DMS53 (cell line): ENCODE results near the gene IFNLR1.
A peak's percentile ranks its signal among the peaks of the same experiment; 100 is the strongest.

ENCODE experiments used
- DNase-seq: peaks from one replicate; lab custom pipeline; 2025; lab: John Stamatoyannopoulos, UW

The IFNLR1 gene

DNA sequence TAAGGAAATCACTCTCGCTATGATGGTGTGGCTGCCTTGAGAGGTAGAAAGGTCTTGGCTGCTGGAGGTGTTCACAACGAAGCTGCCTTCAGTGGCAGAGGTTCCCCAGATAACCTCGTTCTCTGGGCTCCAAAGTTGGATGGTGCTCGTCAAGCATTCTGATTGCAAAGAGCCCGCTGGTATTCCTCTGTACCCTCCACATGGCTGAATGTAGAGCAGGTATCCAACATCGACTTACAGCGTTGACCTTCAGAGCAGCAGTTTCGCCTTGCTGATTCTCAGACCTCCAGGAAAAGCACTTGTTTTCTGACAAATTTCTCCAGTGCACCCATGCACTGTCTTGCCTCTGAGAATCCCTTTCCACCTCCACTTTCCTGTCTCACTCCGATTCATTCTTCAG, 39.9 kb downstream of the IFNLR1 start:
- no peak for DNase-seq

DNA sequence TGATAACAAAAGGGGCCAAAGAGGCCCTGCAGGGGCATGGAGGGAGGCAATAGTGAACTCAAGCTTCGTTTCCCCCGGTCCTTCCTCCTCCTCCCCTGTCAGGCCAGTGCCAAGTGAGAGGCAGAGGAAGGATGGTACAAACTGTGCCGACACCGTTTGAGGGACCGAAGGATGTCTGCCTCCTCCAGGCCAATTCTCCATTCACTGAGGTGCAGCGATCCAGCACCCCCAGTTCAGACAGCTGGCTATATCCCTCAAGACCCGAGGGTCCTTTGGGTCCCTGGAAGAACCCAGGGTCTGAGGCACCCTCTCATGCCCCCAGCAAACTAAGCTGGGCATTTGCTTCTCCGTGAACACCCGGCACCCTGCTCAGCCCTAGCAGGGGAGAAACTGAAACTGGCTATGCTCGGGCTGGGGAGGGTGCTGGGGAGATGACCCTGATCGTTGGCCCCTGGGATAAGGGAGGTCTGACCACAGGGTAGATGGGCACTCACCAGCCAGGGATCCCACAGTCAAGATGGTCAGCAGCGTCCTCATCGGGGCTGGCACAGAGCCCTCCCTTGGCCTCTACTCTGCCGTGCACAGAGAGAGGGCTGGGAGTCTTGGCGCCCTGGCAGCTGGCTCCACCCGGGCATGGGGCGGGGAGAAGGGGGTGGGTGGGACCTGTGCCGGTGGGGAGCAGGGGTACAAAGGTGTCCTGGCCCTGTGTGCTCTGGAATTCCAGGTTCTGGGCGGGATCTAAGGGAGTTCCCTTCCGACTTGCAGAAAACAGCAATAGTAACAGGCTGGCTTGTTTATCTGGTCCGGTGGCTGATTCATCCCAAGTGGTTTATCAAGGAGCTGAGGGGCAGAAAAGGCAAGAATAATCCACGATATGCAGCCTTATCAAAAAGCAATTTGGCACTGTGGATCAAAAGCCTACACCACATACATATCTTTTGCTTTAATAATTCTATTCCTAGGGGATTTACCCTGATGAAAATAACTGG, 44.2 kb downstream of the IFNLR1 start, which contains the start of gene IL22RA1:
TSS of gene IL22RA1 (minus strand) at position 595 of the 989 bp plus-strand sequence. CDS start at position 537, 58 bp downstream.
- DNase-seq: peak; percentile 65

DNA sequence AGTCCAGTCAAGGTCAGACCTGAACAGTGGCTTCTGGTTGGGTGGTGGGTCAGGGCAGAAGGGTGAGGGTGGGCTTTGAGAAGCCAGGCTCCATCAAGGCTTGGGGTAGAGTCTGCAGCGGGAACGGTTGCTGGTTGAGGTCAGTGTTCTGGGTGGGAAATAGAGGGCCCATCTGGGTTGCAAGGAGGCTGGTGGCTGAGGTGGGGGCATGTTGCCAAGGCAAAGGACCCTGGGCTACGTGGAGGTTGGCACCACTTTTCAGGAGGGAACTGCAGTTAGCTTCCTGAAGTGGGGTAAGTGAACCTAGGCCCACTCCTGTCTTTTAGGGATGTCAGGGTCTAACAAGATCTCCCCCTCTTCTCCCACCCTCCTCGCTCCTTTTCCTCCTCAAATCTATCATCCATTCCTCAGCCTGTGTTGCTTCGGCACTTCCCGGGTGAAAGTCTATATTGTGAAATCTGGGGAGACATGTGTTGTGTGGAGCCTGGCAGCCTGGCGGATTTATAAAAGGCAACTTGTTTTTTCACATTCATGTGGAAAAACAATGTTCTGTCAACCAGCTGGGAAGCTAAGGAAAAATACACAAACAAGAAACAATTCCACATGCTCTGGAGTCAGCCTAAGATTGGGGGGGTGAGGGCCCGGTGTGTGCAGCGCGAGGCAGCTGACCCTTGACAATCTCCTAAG, 45.6 kb downstream of the IFNLR1 start:
- no peak for DNase-seq

DNA sequence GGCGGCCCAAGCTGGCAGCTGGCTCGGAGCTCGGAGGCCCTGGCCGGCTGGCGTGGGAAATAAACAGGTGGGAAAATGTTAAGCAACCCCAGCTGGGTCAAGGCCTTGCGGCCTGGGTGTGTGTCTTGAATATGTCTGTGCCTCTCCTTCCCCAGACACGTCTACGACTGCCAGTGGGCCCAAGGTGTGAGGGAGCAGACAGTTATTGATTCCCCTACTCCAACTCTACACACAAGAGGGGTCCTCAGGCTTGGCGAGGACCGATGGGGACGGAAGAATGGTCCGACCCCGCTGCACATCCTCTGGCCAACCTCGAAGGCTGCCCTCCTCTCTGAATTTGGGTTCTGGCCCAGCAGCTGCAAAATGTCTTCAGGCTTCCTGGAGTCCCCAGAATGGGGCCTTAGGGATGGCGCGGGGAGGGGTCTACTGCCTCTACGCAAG, 46.3 kb downstream of the IFNLR1 start:
- DNase-seq: no peak

DNA sequence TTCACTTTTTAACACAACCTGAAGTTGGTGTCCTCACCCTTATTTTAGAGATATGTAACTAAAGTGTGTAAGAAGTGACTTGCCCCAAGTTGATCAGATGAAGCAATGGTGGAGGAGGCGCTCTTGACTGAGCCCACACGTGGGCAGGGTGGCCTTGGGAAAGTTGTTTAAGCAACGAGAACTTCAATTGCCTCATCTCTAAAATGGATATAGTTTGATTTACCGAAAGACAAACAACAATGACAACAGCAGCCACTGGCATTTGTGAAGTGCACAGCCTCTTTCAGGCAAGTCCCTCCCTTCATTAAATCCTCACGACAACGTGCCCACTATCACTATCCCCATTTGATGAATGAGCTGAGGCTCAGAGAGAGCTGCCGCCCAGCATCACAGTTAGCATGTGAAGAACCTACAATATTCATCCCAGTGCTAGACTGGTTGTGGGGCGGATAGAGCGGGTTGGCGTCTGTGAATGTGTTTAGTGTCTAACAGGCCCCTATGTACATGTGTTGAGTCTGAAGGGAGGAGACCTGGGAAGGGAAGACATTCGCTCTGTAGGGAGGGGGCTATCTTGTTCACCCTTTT, 47.2 kb downstream of the IFNLR1 start:
- no peak for DNase-seq

DNA sequence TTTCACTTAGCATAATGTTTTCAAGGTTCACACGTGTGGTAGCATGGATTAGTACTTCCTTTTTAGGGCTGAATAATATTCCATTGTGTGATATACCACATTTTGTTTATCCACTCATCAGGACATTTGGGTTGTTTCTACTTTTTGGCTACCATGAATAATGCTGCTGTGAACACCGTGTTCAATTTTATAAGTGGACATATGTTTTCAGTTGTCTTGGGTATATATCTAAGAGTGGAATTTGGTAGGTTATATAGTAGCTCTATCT, 47.9 kb downstream of the IFNLR1 start:
- no peak for DNase-seq

DNA sequence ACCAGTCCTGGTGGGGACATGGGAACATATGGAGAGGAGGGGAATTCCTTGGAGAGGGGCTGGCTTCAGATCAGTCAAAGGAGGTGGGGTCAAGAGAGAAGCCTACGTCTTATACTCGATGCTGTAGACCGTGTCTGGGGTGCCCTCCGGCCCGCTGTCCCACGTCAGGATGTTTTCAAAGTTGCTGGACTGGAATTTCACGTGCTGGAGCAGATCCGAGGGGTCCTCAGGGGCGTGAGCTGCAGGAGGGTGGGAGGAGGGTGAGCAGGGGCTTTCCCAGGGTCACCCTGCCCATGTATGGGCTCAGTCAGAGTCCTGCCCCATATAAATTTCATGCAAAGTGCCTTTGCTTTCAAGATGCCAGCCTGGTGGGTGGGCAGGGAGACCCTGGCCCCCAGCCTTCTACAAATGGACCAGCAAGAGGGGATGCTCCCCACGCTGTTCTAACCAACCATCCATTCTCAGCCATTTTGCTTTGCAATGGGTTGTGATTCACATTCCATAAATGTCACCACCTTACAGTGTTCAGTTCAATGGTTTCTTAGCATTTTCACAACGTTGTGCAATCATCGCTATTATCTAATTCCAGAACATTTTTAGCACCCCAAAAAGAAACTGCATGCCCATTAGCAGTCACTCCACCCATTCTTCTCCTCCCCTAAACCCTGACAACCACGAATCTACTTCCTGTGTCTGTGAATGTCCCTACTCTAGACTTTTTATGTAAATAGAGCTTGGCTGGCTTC, 48.4 kb downstream of the IFNLR1 start:
- no peak for DNase-seq

DNA sequence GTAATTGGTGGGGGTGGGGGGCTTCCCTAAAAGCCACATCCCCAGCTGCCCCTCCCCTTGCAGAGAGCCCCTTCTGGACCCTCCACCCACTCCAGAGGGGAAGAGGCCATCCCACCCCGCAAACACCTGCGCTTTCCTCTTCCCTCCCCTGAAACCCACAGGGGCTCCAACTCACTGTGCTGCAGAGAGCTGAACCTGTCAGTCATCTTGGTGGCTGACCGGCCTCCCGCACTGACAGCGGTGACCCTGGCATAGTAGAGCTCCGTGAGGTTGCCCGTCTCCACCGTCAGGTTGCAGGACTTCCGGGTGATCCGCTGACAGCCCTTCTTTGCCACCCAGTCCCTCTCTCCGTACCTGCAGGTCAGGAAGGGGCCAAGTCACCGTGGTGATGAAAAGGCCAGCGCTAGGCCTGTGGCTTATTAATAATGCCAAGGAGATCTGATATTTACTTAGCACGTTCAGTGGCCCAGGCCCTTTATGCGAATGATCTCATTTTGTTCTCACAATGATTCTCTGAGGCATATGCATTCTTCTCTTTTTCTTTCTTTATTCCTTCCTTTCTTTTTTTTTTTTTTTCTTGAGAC, 50.0 kb downstream of the IFNLR1 start:
- no peak for DNase-seq

DNA sequence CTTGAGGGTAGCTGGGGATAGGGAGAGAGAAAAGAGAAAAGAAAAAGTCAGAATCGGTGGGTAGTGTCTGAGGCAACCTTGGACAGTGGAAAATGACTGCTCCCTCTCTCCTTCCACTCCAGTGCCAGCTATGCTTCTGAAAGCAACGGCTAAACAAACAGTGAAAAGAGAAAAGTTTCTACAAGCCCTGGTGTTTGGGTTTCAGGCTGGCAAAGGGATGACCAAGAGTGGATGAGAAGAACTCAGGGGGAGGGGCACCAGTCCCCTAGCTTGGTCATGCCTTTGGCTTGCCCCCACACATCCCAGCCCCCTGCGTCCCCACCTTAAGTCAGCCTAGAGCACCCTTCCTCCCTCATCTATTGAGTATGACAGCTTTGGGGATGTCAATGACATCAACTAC, 52.7 kb downstream of the IFNLR1 start:
- no peak for DNase-seq

DNA sequence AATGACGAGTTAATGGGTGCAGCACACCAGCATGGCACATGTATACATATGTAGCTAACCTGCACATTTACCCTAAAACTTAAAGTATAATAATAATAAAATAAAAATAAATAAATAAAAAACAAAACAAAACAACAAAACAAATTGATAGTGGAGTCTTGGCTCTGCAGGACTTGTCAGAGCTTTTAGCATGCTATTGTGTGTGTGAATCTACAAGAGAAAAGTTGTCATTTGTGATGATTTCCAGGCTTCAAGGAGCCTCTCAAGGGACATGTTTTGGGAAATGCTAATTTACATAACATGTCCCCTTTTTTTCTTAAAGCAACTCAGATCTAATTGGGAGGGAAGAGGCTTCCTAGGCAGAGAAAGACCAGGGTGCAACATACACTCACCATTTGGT, 53.3 kb downstream of the IFNLR1 start:
- no peak for DNase-seq

DNA sequence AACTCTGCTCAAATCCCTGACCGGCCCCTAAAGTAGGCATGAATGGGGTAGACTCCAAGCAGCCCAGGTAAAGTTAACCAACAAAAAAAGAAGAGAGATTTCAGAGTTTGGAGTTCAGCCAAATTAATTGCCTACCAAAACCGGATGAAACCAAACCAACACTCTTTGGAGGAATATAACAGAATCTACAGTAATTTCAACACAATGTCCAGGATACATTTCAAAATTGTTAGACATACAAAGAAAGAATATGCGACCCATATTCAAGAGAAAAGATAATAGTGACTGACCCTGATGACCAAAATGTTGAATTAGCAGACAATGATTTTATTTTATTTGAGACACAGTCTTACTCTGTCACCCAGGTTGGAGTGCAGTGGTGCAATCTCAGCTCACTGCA, 56.7 kb downstream of the IFNLR1 start:
- no peak for DNase-seq

DNA sequence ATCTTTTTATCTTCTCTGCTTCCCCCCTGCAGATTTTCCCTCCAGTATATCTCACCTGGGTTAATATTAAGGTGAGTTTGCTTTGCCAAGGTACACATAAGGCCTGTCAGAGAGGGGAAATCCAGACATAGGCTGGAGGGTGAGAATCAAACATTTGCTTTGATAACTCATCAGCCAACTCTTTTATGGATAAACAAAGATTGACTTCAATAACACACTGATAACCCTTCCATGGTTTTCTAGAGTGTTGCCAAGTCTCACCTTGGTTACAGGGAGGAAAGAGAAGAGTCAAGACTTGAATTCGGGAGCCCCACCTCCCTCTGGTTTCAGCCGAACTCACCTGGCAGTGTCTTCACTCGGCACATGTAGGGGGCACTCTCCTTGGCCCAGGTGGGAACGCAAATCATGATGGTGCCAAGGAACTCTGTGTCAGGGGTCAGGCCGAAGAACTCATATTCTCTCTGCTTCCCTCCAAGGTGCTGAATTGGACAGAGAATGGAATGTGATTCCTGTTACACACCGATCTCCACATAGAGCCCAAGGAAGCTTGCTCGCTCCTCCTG, 59.2 kb downstream of the IFNLR1 start:
- DNase-seq: no peak

DNA sequence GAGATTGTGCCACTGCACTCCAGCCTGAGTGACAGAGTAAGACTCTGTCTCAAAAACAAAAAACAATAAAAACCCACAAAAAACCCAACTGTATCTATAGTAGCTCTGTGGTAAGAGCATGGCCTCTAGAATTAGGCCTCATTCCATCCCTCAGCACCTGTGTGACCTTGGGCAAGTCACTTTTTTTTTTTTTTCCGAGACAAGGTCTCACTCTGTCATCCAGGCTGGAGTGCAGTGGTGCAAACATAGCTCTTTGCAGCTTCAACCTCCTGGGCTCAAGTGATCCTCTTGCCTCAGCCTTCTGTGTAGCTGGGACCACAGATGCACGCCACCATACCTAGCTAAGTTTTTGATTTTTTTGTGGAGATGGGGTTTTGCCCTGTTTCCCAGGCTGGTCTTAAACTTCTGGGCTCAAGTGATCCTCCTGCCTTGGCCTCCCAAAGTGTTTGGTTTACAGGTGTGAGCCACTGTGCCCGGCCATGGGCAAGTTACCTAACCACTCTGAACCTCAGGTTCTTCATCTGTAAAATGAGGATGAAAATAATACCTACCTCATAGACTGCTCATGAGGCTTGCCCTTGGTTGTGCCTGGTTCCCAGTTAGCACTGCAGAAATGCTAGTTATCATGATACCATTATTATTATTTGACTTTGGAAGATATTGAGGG, 59.8 kb downstream of the IFNLR1 start:
- DNase-seq: no peak

DNA sequence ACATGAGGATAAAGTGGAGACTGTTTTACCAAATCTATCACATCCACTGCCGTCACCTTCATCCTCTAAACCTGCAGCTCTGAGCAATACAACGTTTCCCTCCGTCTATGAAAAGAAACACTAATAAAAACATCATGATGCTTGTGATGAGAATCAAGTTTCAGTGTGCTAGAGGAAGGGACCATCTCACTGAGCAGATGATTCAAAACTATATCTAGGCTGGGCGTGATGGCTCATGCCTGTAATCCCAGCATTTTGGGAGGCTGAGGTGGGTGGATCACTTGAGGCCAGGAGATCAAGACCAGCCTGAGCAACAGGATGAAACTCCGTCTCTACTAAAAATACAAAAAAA, 60.4 kb downstream of the IFNLR1 start:
- DNase-seq: no peak

DNA sequence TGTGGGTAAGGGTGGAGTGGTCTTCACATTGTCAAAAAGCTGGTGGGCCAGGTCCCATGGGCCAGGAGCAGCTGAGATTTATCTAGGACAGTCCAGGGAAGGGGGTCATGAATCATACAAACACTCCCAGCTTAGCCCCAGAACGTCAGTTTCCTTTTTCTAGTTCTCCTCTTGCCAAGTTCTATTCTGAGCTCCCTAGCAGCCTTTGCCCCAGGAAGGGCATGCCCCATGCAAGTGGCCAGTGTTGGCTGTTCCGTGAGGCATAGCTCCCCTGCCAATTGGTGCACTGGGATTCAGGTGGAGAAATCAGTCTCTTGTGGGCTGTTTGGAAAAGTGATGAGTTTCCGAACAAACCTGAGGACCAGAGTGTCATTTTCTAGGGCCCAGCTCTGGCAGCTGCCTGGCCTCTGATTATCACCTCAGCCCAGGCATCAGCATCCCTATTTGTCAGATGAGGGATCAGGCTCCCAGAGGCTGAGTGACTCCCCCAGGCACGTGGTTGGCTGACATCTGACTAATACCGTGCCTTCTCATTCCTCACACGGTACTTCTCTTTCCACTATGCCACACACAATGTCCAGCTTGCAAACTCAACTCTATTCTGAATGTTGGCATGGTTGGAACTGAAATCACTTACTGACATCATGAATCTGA, 60.9 kb downstream of the IFNLR1 start:
- no peak for DNase-seq

DNA sequence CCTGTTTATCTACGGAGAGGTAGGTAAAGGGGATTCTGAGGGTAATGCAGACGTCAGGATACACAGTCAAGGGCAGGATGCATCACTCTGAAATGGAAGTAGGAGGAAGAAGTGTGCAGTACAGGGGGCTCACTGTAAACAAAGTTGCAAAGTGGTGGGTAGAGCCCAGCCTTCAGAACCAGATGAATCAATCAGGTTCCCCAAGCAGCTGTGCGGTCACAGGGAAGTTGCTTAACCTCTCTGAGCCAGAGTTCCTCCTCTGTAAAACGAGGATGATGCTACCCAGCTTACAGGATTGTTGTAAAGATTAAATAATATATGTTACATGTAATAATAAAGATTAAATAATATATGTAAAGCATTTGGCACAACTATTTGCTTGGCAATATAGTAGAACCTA, 61.6 kb downstream of the IFNLR1 start:
- no peak for DNase-seq

DNA sequence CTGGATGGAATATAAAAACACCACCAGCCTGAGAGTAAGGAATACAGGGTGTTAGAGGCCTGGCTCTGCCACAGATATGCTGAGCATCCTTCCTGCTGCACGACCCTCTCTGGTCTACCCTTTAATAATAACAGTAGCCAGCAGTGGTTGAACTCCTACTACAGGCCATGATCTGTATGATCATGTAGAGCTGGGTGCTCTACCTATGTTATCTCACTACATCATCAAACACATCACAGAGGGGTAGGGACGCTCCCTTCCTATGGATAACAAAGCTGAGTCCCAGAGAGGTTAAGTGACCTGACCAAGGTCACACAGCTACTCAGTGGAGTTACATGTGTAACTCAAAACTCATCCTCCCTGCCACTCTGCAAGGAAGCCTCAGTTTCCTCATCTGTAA, 62.1 kb downstream of the IFNLR1 start:
- DNase-seq: no peak

DNA sequence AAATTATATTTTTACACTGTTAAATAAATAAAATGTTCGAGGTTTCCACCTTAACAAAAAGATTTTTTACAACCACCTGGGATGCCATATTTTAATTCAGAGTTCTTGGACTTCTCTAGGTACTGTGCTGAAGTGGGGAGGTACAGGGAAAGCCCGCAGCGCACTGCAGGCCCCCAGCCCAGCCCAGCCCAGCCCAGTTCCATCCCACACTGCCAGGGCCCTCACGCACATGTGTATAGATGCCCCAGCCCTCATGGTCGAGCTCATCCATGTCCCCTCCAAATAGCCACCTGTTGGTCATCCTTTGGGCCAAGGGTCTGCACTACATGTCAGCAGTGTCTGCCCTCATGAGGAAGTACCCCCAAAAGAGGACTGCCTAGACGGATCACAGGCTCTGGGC, 63.5 kb downstream of the IFNLR1 start:
- no peak for DNase-seq

DNA sequence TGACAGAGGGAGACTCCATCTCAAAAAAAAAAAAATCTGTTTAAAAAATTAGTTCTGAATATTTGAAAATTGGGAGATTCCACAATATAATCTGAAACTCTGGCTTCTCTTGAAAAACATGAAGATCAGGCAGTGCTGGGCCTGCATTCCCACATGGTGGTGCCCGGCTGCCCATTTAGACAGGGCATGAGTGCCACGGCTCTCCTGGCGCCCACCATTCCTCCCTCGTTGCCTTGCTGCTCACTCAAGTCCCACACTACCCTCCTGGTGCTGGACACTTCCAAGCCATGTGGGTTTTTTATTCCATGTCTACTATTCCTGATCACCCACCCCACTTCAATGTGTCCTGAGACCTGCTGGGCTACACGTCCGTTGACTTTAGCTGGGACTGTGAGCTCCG, 64.3 kb downstream of the IFNLR1 start:
- DNase-seq: no peak

DNA sequence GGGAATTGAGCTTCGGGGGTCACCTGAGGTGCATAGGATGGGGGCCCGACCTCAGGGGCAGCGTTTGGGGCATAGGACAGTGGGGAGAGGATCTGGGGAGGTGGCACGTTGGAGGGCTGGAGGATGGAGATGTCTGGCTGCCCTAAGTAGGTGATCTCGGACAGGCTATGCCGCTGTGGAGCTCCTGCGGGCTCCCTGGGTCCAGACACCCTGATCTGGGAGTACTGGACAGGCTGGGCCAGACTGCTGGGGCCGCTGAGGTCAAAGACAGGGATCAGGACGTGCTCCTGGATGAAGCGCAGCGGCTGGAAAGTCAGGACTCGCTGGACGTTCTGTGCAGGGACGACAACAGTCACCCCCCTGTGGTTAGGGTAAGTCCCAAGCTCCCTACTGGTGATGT, 65.7 kb downstream of the IFNLR1 start:
- DNase-seq: no peak

DNA sequence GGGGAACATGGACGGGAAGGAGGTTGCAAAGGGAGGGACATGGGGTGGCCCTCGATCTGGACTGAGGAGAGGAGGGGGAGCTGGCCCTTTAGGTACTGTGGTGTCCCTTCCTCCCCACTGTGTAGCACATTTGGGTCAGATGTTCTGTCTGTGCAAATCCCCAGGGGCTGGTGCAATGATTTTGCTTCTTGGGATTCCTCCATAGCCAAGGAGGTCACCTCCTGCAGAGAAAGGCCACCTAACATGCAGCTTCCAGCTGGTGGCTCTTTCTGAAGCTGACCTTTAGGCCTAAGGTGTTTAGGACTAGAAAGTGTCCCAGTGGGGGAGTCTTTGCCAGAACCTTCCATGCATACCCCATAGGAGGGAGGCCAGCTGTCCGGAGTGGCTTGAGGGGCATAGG, 66.1 kb downstream of the IFNLR1 start:
- no peak for DNase-seq
